Gastroesophageal sphincter (tissue), 4 donors: ENCODE data around the gene KRT84. TPM values are rescaled to one million over a fixed set of nuclear protein-coding genes. Genes with fewer than 3 reads are reported as not detected.

ENCODE experiments used
- ATAC-seq: fragments of 150-250 bp; one replicate; pipeline ENCODE4 v1.9.1; 2016; ENCODE audit warnings: mild to moderate bottlenecking, moderate library complexity
- H3K27ac ChIP-seq, 4 donors: fragments of 200-600 bp; sonication (generic) in 3 of 4; 1 replicate in 3 of 4; 2 replicates in 1 of 4; pipeline ENCODE4 v1.5.1; 2016 to 2019
- H3K27me3 ChIP-seq: fragments of 200-600 bp; sonication (generic); one replicate; pipeline ENCODE4 v1.5.1; 2019
- H3K36me3 ChIP-seq, 2 donors: fragments of 200-600 bp; sonication (generic); one replicate each; pipeline ENCODE4 v1.5.1; 2019; ENCODE audit warnings: control low read depth in 1 of 2
- H3K4me1 ChIP-seq, 3 donors: fragments of 200-600 bp; sonication (generic); 1 replicate in 2 of 3; 2 replicates in 1 of 3; pipeline ENCODE4 v1.5.1; 2016 to 2019; ENCODE audit warnings: control low read depth in 2 of 3
- H3K4me3 ChIP-seq, 2 donors: fragments of 200-600 bp; sonication (generic); one replicate each; pipeline ENCODE4 v1.5.1; 2019; ENCODE audit warnings: mild to moderate bottlenecking in 1 of 2, moderate library complexity in 1 of 2
- H3K9me3 ChIP-seq, 3 donors: fragments of 200-600 bp; sonication (generic); one replicate each; pipeline ENCODE4 v1.5.1; 2017 to 2019; ENCODE audit warnings: control low read depth in 2 of 3
- EP300 ChIP-seq: sonication (generic); formaldehyde crosslinking; IDR thresholded peaks from one replicate; pipeline ENCODE4 v1.6.1; 2017; ENCODE audit warnings: antibody characterized with exemption, mild to moderate bottlenecking
- POLR2A ChIP-seq, 2 donors: fragments of 450-650 bp; IDR thresholded peaks; one replicate each; pipeline ENCODE4 v1.6.1; 2017; ENCODE audit warnings: antibody characterized with exemption in 2 of 2, mild to moderate bottlenecking in 2 of 2, moderate library complexity in 1 of 2
- POLR2AphosphoS5 ChIP-seq: sonication (generic); formaldehyde crosslinking; IDR thresholded peaks from one replicate; pipeline ENCODE4 v1.6.1; 2017; ENCODE audit warnings: antibody characterized with exemption
- WGBS, 2 donors: methylation state at CpG; one replicate each; pipeline ENCODE4 v1.1.5; 2018; ENCODE audit warnings: low coverage in 1 of 2; 5-methylcytosine and 5-hydroxymethylcytosine counted together
- total RNA-seq, 4 donors: library from RNA; depleted of rRNA; stranded (reverse); fragments of >200 nt; gene quantifications; one replicate each; pipeline ENCODE4 v1.1.0, GENCODE V29; 2016
- TF ChIP-seq, protein P1 (sequence below), 4 experiments: fragments of 200-600 bp in 2 of 4; fragments of 450-650 bp in 2 of 4; sonication (generic) in 1 of 4; IDR thresholded peaks; one replicate each; pipeline ENCODE4 v1.5.1; 2017 to 2019; ENCODE audit warnings: antibody characterized with exemption in 4 of 4, mild to moderate bottlenecking in 2 of 4, moderate library complexity in 2 of 4

KRT84 gene
- total RNA-seq, 4 donors from 2014 or later = not detected

DNA sequence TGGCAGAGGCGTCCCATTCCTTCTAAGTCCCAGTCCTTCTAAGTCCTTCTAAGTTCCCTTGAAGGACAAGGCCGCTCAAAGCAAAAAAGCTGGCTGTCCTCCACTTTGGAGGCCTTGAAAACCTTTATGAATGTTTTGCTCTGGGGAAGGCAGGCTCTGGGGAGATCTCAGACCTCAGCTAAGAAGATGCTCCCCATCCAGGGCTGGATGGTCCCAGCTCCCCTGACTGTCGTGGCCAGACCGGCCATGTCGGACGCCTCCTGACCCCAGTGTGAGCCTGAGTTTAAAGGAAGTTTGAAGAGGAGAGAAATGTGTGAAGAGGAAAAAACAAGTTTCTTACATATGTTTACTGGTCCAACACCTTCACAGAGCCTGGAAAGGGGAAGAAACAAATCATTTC is 5.9 kb downstream of the KRT84 start:
- peaks cover 26% of the 10 kb centered on the region for H3K27me3 ChIP-seq
- H3K4me3 ChIP-seq = no peak overlapping the region
- WGBS, 2 donors = 85% methylated on average over 5 of the region's 6 CpGs; no CpG with 5 or more reads in 1 of the 2 donors
- no peaks in the 10 kb centered on the region for H3K9me3 ChIP-seq
- H3K4me1 ChIP-seq = no peaks in the 10 kb centered on the region
- H3K27ac ChIP-seq = no peak overlapping the region
- no peak for ATAC-seq
- TF ChIP-seq EP300 (no peak), POLR2AphosphoS5 (no peak), POLR2A (IDR thresholded peaks at IDR 0.05) (no peak)
- TF ChIP-seq, protein P1, sequence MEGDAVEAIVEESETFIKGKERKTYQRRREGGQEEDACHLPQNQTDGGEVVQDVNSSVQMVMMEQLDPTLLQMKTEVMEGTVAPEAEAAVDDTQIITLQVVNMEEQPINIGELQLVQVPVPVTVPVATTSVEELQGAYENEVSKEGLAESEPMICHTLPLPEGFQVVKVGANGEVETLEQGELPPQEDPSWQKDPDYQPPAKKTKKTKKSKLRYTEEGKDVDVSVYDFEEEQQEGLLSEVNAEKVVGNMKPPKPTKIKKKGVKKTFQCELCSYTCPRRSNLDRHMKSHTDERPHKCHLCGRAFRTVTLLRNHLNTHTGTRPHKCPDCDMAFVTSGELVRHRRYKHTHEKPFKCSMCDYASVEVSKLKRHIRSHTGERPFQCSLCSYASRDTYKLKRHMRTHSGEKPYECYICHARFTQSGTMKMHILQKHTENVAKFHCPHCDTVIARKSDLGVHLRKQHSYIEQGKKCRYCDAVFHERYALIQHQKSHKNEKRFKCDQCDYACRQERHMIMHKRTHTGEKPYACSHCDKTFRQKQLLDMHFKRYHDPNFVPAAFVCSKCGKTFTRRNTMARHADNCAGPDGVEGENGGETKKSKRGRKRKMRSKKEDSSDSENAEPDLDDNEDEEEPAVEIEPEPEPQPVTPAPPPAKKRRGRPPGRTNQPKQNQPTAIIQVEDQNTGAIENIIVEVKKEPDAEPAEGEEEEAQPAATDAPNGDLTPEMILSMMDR (IDR thresholded peaks at IDR 0.05) = no peak
- H3K36me3 ChIP-seq = no peaks in the 10 kb centered on the region

DNA sequence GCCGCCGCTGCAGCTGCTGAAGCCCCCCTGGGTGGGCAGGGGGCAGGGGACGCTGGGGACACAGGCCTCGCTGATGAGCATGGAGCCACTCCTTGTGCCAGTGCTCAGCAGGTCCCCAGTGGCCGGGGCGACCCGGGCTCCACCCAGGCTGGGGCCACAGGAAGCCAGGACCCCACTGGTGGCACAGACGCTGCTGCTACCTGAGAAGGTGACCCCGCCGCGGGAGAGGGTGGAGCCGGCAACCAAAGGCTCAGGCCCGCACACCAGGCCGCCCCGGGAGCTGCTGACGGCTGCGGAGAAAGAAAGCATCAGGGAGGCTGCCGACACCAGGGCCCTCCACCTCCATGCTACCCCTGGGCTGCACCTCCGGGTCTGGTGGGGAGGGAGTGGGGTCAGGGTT is 7.4 kb downstream of the KRT84 start:
- no peaks in the 10 kb centered on the region for H3K4me1 ChIP-seq
- no peaks in the 10 kb centered on the region for H3K36me3 ChIP-seq
- TF ChIP-seq POLR2AphosphoS5 (no peak), POLR2A (IDR thresholded peaks at IDR 0.05) (no peak)
- TF ChIP-seq, protein P1 (IDR thresholded peaks at IDR 0.05) = no peak
- no peaks in the 10 kb centered on the region for H3K9me3 ChIP-seq
- no peak overlapping the region for H3K27ac ChIP-seq
- no peak overlapping the region for H3K4me3 ChIP-seq
- ATAC-seq = no peak
- H3K27me3 ChIP-seq = peaks cover 26% of the 10 kb centered on the region
- WGBS, 2 donors = 59% methylated on average over 10 of the region's 19 CpGs; no CpG with 5 or more reads in 1 of the 2 donors

DNA sequence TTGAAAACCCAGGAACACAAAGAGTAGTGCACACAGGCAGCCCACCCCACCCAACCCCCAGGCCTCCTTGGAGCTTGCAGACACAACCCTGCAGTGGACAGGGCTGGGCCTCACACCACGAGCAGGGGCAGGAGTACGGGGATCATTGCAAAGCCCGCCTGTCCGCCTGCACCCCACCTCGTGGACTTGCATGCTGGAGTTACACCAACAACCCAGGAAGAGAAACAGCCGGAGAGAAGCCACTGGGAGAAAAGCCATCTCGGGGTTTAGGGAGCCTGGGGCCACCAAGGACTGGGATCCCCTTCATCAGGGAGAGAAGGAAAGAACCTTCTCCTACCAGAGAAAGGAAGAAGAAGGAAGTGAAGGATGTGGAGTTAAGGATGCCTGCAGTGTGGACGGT is 8.2 kb downstream of the KRT84 start:
- peaks cover 26% of the 10 kb centered on the region for H3K27me3 ChIP-seq
- WGBS, 2 donors = 90 to 93% methylated on average over 2 to 3 of the region's 8 CpGs

DNA sequence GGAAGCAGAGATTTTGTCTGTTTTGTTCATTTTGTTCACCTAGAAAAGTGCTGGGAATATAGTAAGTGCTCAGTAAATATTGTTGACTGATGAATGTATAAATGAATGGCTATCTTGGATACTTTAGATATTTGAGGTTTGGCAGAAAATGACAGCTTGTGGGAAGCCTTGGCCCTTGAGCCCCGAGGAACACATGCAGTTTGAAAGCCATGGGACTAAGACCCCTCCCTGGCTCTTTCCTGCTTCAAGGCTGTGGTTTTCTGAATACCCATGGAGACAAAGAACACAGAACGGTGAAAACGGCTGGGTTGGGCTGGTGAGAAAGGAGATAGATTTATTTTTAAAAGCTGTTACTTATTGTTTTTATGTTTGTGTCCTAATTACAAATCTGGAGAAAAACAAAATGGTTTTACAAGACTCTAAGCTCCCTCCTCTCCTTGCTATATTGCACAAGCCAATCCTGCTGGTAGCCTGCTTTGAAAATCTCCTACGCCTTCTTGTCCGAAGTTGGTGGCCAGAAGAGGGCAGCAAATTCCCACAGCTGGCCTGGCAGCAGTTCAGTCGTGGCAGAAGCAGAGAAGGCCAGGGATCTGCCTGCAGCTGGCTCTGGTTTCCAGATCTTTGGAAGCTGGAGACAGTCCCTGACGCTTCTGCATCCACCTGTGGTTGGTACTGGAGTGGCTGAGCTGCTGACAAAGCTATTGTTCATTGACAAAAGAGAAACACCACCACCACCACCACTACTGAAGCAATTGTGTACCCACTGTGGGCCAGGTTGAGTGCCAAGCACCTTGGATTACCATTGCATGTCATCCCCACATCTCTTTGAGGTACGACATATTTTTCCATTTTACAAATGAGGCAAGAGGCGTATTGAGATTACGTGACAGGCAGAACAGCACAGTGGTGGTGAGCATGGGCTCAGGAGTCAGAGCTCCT is 13.0 kb downstream of the KRT84 start:
- H3K27ac ChIP-seq = peak overlapping the region in 2 of 4 donors; percentile 53 to 55
- TF ChIP-seq, protein P1 (IDR thresholded peaks at IDR 0.05) = peak in 3 of 4 experiments; percentile 76 to 85 (median 82)
- no peak for TF ChIP-seq EP300
- TF ChIP-seq POLR2AphosphoS5 = peak; percentile 38
- peaks cover 0 to 17% (median 0%) of the 10 kb centered on the region in 3 donors for H3K4me1 ChIP-seq
- peak; percentile 77 for ATAC-seq
- H3K27me3 ChIP-seq = peaks cover 6% of the 10 kb centered on the region
- no peaks in the 10 kb centered on the region for H3K36me3 ChIP-seq
- no peaks in the 10 kb centered on the region for H3K9me3 ChIP-seq
- 43 to 51% methylated on average over 5 to 6 of the region's 10 CpGs for WGBS, 2 donors
- no peak overlapping the region for H3K4me3 ChIP-seq

More for the DNA sequence above, 8.2 kb downstream of the KRT84 start:
- ATAC-seq = no peak
- Histone ChIP-seq H3K4me1 (peaks cover 0 to under 1% (median 0%) of the 10 kb centered on the region in 3 donors), H3K9me3 (no peaks in the 10 kb centered on the region), H3K36me3 (no peaks in the 10 kb centered on the region), H3K4me3 (no peak overlapping the region), H3K27ac (no peak overlapping the region)
- TF ChIP-seq EP300 (no peak), POLR2A (IDR thresholded peaks at IDR 0.05) (no peak), POLR2AphosphoS5 (no peak)
- TF ChIP-seq, protein P1 (IDR thresholded peaks at IDR 0.05) = no peak

DNA sequence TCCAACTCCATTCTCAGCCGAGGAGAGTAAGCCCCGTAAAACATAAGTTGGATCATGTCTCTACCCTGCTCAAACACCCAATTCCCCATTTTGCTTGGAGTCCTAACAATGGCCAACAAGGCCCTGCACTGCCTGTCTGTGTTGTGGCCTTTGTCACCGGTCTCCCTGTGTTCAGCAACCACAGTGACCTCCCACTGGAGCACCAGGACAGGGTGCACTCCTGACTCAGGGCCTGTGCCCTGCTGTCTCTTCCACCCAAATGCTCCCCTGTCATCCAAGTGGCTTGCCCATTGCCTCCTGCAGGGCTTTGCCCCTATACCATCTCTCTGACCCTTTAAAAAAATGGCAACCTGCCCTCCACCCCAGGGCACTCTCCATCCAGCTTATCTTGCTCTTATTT is 13.7 kb downstream of the KRT84 start:
- H3K27ac ChIP-seq = peak overlapping the region in 3 of 4 donors; percentile 46 to 55 (median 53)
- 42 to 100% methylated on average over 1 to 2 of the region's 3 CpGs for WGBS, 2 donors
- H3K4me3 ChIP-seq = no peak overlapping the region
- ATAC-seq = no peak
- H3K27me3 ChIP-seq = no peaks in the 10 kb centered on the region
- TF ChIP-seq EP300 (no peak), POLR2AphosphoS5 (no peak), POLR2A (IDR thresholded peaks at IDR 0.05) (no peak)
- TF ChIP-seq, protein P1 (IDR thresholded peaks at IDR 0.05) = no peak
- H3K9me3 ChIP-seq = no peaks in the 10 kb centered on the region
- H3K36me3 ChIP-seq = no peaks in the 10 kb centered on the region
- peaks cover 0 to 17% (median 0%) of the 10 kb centered on the region in 3 donors for H3K4me1 ChIP-seq
